ENCODE measurements around the gene B9D1.

- TF ChIP-seq CTCF (conservative IDR thresholded peaks at IDR 0.05 in 1 of 2, IDR thresholded peaks at IDR 0.05 in 1 of 2; ENCODE audit: extremely low read depth in 1 of 2, insufficient read depth in 1 of 2, low read depth in 1 of 2, low read length in 2 of 2) (no peak), EZH2 (IDR thresholded peaks at IDR 0.05; ENCODE audit: borderline replicate concordance, low read length) (no peak)
These were observed 29.8 kb upstream of the B9D1 start for GRCh38 chr17:19392303-19392702.

All from mammary epithelial cell (primary cell).